ENCODE data around the gene IL18R1.
"Not testable (repeated sequence)": the region's sequence is repeated elsewhere in the genome, so short reads cannot be mapped to it uniquely, and the experiment has no call there.

The IL18R1 gene

GRCh38 chr2:102355526-102356380 is at the start of gene IL18R1:
Gene IL18R1 (plus strand): TSS chr2:102355796. CDS start chr2:102362661, 6,865 bp downstream.
- DNase-seq = peak; percentile 87

- no peak for DNase-seq
Observed at GRCh38 chr2:102306125-102306524, 49.5 kb upstream of the IL18R1 start.

GRCh38 chr2:102310964-102311640 is 44.5 kb upstream of the IL18R1 start, which contains the start of gene IL1RL1:
Gene IL1RL1 (plus strand): TSS chr2:102311563. CDS start chr2:102338265, 26,702 bp downstream.
- DNase-seq = no peak

GRCh38 chr2:102313025-102313424 is 42.6 kb upstream of the IL18R1 start:
- no peak for DNase-seq

- no peak for DNase-seq
Observed at GRCh38 chr2:102313471-102313870, 42.1 kb upstream of the IL18R1 start.

GRCh38 chr2:102313950-102314349 is 41.6 kb upstream of the IL18R1 start:
- DNase-seq = no peak

- DNase-seq = no peak
Observed at GRCh38 chr2:102315921-102316320, 39.7 kb upstream of the IL18R1 start.

GRCh38 chr2:102317715-102318114 is 37.9 kb upstream of the IL18R1 start:
- DNase-seq = no peak

GRCh38 chr2:102318437-102318836 is 37.2 kb upstream of the IL18R1 start:
- DNase-seq = no peak

GRCh38 chr2:102321941-102322719 is 33.5 kb upstream of the IL18R1 start:
- no peak for DNase-seq

- DNase-seq = not testable (repeated sequence)
Observed at GRCh38 chr2:102324914-102325313, 30.7 kb upstream of the IL18R1 start.

- DNase-seq = no peak
Observed at GRCh38 chr2:102331311-102331980, 24.1 kb upstream of the IL18R1 start.

GRCh38 chr2:102334486-102334885 is 21.1 kb upstream of the IL18R1 start:
- no peak for DNase-seq

GRCh38 chr2:102335871-102336366 is 19.7 kb upstream of the IL18R1 start:
- no peak for DNase-seq

- DNase-seq = no peak
Observed at GRCh38 chr2:102336502-102336945, 19.1 kb upstream of the IL18R1 start.

GRCh38 chr2:102337012-102337411 is 18.6 kb upstream of the IL18R1 start:
- no peak for DNase-seq

- DNase-seq = peak; percentile 46
Observed at GRCh38 chr2:102337481-102338386, 17.9 kb upstream of the IL18R1 start.

- DNase-seq = no peak
Observed at GRCh38 chr2:102340778-102341177, 14.8 kb upstream of the IL18R1 start.

- no peak for DNase-seq
Observed at GRCh38 chr2:102342888-102343287, 12.7 kb upstream of the IL18R1 start.

GRCh38 chr2:102344397-102344796 is 11.2 kb upstream of the IL18R1 start:
- no peak for DNase-seq

- no peak for DNase-seq
Observed at GRCh38 chr2:102345329-102345920, 10.2 kb upstream of the IL18R1 start.

All from activated CD4-positive, alpha-beta T cell treated with anti-CD3 and anti-CD28 coated beads, Interleukin-2, Interleukin-6, amounts not matched to agents 100 ng/mL and 50 ng/mL, durations not matched to agents 16 hours and 8 hours (primary cell).